Stimulated activated CD4-positive, alpha-beta T cell treated with anti-CD3 and anti-CD28 coated beads, Interleukin-15, amount 100 ng/mL, for 1 hour (primary cell): ENCODE measurements around the gene FLII.
"Not testable (repeated sequence)": the region's sequence is repeated elsewhere in the genome, so short reads cannot be mapped to it uniquely, and the experiment has no call there.

Experiments used
- DNase-seq, 2 donors: peaks; one replicate each; pipeline ENCODE4 v3.0.0-alpha.2; 2020; ENCODE audit warnings: low read depth in 1 of 2, low spot score in 1 of 2

Gene FLII

DNA sequence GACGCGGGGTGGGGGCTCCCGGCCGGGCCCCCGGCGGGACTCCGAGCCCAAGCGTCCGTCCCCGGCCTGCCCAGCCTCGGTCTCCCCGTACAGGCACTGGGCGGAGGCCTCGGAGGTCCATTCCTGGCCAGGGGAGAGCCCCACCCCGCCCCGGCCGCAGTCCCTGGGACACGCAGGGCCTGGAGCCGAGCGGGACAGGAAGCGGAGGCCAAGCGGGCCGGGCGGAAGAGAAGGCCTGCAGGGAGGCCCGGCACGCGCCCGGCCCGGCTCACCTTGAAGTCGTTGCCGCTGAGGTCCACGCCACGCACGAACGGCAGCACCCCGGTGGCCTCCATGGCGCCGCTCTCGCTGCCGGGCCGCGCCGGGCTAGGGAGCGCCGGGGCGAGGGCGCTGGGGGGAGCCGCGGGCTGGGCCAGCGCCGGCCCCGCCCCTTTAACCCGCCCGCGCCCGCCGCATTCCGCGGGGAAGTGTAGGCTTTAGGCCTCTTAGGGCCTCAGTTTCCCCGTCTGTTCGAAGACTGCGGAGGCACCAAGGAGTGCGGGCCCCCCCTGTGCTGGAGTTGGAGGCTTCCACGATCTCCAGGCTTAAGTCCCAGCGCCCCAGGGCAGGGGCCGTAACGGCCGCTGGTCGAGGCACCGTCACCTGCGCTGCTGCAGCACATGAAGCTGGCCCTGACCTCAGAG lies at the start of gene FLII:
Gene FLII, minus strand, starts transcription at position 383 of the 683 bp plus-strand sequence. Its CDS starts 48 bp downstream, at position 335.
- DNase-seq = peak; percentile 40 to 54

DNA sequence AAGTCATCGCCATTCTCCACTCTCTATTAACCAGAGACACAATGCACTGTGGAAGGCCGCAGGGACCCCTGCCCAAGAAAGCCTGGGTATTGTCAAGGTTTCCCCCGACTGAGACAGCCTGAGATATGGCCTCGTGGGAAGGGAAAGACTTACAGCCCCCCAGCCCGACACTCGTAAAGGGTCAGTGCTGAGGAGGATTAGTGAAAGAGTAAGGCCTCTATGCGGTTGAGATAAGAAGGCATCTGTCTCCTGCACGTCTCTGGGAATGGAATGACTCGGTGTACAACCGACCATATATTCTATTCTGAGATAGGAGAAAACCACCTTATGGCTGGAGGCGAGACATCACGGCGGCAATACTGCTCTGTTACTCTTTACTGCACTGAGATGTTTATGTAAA lies 44.7 kb upstream of the FLII start:
- DNase-seq = not testable (repeated sequence)

DNA sequence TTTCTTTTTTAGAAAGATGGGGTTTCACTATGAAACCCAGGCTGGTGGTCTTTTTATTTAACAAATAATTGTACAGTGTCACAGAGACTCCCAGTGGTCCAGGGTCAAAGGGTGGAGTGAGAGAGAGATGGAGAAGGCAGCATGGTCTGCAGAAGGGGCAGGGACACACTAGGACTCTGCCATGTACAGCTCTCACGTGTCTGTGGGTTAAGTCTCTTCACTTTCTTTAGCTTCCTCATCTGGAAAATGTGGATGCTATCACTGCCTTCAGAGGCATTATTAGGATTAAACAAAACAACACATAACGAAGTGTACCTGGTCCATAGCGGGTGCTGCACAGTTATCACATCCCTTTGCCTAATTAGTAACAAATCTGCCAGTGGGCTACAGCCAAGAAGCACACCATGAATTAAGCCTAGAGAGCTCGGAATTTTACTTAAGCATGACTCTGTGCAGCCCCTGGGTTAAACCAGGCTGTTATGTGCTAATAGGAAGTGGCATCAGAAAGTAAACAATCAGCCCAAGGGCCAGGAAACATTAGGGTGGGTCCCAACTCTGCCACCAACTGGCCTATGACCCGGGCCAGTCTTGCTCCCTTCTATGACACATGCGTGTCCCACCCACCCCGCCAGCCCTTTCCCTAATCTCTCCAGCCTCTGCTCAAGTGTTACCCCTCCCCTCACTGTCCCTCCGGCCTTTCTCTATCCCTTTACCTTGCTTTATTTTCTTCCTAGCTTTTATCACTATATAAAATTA lies 42.4 kb upstream of the FLII start:
- DNase-seq = no peak

DNA sequence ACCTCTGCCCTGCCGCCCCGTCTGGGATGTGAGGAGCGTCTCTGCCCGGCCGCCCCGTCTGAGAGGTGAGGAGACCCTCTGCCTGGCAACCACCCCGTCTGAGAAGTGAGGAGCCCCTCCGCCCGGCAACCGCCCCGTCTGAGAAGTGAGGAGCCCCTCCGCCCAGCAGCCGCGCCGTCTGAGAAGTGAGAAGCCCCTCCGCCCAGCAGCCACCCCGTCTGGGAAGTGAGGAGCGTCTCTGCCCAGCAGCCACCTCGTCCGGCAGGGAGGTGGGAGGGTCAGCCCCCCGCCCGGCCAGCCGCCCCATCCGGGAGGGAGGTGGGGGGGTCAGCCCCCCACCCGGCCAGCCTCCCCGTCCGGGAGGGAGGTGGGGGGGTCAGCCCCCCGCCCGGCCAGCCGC lies 39.5 kb upstream of the FLII start:
- DNase-seq = not testable (repeated sequence)

DNA sequence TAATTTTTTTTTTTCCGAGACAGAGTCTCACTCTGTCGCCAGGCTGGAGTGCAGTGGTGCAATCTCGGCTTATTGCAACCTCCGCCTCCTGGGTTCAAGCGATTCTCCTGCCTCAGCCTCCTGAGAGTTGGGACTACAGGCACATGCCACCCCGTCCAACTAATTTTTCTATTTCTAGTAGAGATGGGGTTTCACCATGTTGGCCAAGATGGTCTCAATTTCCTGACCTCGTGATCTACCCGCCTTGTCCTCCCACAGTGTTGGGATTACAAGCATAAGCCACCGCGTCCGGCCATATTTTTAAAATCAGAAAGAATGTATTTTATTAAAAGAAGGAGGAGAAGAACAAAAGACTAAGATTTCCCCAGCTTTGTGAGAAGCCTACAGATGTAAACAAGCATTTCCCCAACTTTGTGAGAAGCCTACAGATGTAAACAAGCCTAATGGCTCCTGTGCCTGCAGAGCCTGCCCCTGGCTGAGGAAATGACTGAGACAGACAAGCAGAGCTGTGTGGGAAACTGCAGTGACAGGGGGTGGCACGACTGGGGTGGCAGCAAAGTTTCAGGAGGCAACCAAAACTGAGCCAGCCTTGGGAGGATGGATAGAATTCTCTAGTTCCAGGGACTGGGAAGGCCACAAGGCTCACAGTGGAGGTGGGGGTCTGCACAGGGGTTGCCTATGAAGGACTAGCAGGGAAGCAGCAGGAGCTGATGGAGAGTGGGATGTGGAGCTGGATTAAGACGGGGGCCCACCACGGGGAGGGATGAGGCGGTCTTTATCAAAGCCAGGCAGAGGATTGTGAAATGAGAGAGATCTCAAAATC lies 33.4 kb upstream of the FLII start:
- DNase-seq = no peak

DNA sequence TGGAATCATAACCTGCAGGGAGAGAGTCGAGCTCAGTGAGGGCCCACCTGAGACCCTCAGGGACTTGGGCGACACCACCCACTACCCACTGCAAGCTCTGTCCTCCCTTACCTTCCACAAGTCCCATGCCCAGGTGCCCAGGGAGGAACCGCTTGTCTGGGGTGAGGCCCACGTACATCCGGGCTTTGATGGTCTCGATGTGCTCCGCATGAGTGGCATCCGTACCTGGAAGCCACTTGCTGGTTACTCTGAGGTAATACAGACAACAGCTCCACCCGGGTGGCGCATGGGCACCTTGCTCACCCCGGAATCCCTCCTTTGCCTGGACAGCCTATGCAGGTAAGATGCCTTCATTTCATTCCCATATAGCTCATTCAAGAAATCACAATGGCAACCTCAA lies 26.8 kb upstream of the FLII start:
- no peak for DNase-seq

DNA sequence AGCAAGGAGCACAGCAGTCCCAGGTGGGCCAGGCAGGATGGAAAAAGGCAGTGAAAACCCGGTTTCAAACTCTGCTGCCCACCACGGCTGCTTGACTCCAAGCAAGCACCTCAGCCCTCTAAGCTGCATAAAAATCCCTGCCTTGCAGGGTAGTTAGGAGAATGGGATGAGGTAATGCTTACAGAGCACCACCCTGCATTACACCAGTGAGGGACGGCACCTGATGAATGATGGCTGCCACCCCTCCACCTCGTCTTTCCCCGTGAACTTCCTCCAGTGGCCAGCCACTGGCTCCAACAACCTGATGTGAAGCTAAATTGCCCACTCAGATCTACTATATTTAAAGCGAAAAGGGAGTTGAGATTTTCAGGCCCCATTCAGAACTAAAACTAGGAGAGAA lies 23.2 kb upstream of the FLII start:
- no peak for DNase-seq

DNA sequence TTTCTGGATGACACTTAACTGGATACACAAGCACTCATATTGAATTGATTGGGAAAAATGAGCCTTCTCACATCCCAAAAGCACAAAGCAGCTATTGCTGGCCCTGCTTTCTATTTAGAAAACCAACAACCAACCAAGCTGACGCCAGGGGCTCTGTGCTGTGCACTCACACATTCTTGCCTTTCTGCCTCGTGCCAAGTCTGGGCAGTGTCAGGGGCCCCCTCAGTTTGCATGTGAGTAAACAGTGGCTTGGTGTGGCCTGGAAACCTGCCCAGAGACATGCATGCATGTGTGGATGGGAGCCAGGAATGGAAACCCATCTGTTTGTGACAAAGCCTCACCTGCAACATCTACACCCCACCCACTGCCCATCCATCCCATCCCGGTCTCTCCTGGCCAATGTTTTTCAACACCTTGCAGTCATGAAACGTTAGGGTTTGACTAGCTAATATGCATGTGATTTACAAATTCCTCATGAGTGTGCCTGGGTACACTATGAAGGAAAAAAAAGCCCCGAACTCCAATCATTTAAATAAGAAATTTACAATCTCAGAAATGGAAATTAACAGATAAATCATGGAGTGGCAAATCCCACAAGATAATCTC lies 22.3 kb upstream of the FLII start:
- DNase-seq = no peak

DNA sequence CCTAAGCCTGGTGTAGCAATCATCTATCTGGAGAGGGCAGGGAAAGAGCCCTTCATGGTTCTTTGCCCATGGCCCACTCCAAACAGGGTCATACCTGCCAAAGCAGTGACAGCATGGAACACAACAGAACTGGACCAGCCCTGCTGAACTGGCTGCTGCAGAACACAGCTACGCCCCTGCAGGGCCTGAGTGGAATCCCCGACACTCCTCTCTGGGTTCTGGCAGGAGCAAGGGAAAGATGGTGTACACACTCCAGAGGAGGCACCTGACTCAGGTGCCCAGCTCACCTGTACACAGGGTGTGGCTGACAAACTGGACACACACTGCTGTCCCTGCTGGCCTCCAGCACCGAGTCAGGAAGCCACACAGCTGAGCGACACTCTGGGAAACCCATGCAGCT lies 21.7 kb upstream of the FLII start:
- DNase-seq = no peak

DNA sequence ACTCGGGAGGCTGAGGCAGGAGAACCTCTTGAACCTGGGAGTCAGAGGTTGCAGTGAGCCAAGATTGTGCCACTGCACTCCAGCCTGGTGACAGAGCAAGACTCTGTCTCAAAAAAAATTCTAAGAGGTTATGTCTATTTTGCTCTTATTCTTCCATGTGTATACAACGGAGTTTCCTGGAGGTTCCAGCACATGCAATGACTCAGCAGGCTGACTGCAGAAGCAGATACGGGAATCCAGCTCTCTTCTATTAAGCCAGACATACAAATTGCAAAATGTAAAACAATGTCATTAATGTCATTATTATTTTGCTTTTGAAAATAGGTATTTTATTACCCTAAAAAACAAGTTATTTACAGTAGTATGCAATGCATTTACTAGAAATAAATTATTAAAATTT lies 20.3 kb upstream of the FLII start:
- DNase-seq = no peak

DNA sequence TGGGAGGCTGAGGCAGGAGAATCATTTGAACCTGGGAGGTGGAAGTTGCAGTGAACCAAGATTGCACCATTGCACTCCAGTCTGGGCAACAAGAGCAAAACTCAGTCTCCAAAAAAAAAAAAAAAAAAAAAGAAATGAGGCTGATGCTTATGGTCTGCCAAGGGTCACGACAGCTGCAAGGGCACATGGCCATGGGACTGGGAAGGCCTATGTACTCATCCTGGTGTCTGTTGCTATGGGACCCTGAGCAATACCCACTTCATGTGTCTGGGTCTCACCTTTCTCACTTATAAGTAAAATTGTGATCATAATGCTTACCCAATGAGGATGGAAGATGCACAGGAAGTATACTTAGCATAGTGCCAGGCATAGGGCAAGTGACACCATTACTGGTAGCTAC lies 18.5 kb upstream of the FLII start:
- DNase-seq = no peak

DNA sequence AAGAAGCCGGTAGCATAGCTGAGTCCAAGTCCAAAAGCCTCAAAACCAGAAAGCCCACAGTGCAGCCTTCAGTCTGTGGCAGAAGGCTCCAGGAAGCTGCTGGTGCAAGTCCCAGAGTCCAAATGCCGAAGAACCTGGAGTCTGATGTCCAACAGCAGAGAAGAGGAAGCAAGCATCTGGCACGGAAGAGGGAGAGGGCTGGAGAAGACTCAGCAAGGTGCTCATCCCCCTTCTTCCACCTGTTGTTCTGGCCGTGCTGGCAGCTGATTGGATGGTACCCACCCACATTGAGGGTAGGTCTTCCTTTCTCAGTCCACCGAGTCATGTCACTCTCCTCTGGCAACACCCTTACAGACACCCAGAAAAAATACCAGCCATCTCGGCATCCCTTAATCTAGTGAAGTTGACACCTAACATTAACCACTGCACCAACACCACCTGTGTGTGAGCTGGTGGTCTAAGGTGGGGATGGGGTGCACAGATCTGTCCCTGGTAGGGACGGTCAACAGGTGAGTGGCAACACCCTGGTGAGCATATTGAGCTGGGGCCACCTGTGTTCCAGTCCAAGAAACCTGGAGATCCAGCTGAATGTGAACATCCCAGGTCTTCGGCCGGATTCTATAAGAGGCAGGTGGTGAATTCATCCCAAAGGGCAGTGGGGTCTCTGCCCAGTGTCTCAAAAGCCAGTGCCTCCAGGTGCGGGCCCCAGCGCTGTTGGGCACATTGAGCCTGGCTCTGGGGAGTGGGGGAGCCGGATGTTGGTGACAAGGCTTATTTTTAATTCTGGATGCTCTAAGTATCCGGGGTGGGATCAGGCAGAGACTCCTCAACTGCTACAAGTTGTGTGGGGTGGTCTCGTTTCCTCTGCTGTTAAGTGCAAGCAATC lies 11.8 kb upstream of the FLII start:
- DNase-seq = no peak

DNA sequence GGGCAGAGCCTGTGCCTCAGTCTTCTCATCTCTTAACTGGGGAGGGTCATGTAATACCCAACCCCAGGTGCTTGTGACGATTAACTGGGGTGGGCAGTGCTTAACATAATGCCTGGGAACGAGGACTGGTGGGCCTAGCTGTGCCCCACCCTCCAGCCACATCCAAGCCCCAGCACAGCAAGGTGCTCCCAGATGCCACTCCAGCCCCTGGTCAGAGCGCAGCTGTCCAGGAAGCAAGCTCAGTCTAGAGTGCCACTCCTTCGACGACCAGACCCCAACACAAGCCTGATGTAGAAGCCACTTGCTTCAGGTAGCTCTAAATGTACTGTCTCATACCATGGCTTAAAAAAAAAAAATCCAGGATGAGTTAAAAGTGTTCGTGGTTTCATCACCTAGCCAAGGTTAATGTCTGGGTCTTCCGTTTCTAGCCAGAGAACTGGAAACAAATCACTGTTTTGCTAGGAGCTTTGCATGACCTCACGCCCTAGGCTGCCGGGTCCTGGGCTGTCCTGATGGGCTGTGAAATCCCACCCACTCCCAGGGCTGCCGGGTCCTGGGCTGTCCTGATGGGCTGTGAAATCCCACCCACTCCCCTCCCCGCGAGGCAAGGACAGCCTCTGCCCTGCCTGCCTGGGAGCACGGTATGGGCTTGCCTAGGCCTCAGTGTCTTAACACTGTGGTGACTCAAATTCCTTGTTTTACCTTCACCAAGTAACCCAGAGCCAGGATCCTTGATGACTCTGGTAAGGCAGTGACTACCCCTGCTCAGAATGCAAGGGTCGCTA lies 9.6 kb upstream of the FLII start:
- DNase-seq = no peak

DNA sequence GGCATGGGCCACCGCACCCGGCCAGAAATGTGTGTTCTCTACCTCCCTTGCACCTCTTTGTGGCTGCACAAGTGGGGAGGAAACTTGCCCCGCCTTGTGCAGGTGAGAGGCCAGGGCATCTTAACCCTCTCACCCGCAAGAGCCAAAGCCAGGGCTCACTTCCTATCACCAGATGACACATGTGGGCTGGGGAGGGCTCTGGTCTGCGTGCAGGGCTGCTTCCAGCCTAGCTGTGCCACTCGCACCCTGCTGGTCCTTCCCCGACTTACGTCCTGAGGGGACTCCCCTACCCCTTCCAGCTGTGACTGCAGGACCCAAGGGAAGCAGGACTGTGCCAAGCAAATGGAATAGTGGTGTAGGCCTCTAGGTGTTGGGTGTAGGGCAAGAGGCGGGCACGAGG lies 8.8 kb upstream of the FLII start:
- DNase-seq = no peak

DNA sequence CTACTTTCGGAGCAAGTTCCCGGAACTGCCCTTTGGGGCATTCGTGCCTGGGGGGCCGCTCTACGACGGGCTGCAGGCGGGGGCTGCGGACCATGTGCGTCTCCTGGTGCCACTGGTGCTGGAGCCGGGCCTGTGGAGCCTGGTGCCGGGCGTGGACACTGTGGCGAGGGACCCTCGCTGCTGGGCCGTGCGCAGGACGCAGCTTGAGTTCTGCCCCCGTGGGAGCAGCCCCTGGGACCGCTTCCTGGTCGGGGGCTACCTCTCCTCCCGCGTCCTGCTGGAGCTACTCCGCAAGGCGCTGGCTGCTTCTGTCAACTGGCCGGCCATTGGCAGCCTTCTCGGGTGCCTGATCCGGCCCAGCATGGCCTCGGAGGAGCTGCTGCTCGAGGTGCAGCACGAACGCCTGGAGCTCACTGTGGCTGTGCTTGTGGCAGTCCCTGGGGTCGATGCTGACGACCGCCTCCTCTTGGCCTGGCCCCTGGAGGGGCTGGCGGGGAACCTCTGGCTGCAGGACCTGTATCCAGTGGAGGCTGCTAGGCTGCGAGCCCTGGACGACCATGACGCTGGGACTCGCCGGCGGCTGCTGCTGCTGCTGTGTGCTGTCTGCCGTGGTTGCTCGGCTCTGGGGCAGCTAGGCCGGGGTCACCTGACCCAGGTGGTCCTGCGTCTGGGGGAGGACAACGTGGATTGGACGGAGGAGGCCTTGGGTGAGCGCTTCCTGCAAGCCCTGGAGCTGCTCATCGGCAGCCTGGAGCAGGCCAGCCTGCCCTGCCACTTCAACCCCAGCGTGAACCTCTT lies 5.5 kb upstream of the FLII start:
- DNase-seq = no peak

DNA sequence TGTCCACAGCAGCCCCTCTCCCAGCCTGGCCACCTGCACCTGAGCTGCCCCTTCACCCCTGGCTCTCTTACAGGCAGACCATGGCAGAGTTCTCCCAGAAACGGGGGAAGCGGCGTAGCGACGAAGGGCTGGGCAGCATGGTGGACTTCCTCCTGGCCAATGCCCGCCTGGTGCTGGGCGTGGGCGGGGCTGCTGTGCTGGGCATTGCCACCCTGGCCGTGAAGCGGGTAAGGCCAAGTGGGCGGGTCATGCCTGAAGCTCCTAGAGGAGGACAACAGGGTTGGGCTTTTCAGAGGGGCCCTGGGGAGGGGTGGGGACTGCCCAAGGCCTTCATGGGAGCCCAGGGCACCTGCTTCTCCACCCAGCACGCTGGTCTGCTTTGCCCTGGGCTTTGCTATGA lies 4.1 kb upstream of the FLII start:
- no peak for DNase-seq

DNA sequence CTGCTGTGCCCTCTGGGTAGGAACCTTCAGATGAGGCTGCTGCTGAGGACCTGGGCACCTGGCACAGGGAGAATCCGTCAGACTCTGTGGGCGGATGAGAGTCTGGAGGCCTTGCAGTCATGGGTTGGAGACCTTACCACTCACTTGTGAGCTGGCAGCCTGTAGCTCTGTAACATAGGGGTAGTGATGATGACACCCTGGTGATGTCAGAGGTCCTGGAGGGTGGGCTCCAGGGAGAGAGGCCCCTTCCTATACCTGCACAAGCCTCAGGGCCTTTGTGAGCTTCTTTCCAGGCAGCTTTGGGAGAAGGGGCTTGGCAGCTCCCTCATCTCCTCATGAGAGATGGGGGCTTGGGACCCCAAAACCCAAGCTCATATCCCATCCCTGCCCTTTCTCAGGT lies 3.6 kb upstream of the FLII start:
- DNase-seq = no peak

DNA sequence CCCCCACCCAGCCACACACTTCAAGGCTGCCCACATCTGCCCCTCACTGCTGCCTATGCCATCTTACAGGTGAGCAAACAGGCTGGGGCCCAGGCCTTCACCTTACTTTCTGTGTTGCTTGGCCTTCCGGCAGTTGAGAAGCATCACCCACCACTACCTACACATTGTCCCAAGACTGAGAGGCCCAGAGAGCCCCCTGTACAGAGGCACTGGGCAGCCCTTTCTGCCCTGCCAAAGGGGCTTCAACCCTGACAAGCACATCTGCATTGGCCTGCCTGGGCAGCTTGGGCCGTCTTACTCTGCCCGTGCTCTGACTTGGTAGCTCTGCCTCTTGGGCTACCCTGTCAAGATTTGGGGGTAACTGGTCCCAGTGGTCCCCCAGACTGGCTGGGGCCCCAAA lies 3.1 kb upstream of the FLII start:
- DNase-seq = no peak

DNA sequence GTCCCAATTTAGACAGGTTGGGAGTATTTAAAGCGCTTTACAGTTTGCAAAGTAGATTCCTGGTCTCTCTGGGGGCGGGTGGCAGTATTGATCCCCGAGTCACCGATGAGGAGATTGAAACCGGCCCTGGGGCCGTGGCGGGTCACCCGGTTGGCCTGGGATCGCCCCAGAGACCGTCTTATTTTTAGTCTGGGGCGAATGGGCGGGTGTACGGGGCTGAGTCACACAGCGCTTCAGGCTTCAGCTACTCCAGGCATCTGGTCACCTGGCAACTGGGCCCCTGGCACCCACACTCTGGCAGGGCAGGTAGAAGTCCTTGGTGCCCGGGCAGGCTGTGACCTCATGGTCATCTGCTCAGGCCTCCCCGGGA lies 2.6 kb upstream of the FLII start:
- no peak for DNase-seq
